GM19328 (cell line): Measurements from ENCODE around the gene CLEC18A.
"Not testable (repeated sequence)": the region's sequence is repeated elsewhere in the genome, so short reads cannot be mapped to it uniquely, and the experiment has no call there.

ENCODE experiments used
- ATAC-seq: cut with Tn5 transposase; IDR thresholded peaks from one replicate; pipeline ENCODE4 v1.9.1; 2021; ENCODE audit warnings: mild to moderate bottlenecking, moderate library complexity; ENCODE audit not compliant: unreplicated experiment

Gene CLEC18A

DNA sequence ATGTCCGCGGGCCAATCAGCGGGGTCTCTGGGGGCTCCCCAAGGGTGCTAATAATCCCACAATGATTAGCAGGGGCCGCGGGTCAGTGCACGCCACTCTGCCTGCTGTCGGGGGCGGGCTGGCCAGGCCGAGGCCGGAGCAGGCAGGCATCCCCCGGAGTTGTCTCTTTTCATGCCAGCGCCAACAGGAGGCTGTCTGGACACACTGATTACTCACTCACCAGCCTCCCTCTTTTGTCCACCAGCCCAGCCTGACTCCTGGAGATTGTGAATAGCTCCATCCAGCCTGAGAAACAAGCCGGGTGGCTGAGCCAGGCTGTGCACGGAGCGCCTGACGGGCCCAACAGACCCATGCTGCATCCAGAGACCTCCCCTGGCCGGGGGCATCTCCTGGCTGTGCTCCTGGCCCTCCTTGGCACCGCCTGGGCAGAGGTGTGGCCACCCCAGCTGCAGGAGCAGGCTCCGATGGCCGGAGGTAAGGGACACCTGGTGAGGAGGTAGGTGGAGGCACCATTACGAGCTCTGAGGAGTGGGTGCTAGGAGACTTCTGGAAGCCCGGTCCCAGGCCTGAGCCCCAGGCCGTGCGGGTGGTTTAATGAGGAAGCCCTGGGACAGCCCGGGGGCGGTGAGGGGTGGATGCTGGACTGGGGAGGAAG is at the start of gene CLEC18A:
Gene CLEC18A, plus strand, starts transcription at position 318 of the 655 bp plus-strand sequence. Its CDS starts 33 bp downstream, at position 351.
- ATAC-seq = not testable (repeated sequence)

DNA sequence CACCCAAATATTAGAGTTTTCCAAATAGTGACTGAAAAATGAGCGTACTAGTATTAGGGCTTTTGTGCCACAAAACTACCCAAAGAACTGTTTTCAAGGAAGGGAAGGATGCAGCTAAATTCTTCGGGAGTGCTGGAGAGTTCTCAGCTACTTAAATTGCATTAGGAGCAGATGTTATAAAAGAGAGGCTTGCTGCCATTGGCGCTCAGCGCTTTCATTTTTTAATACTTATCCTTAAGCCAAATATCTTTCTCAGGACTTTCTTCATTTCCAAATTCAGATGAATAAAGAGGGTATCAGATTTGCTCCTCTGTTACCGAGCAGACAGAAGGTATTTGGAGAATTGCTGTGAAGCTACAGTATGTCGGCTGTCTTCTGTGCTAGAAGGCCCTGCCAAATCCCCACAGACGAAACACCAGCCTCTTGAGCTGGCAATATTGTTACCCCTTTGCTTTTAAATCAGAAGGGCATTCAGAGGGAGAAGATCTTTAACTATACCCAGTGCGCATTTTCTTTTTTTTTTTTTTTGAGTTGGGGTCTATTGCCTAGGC is 47.2 kb upstream of the CLEC18A start:
- no peak for ATAC-seq

DNA sequence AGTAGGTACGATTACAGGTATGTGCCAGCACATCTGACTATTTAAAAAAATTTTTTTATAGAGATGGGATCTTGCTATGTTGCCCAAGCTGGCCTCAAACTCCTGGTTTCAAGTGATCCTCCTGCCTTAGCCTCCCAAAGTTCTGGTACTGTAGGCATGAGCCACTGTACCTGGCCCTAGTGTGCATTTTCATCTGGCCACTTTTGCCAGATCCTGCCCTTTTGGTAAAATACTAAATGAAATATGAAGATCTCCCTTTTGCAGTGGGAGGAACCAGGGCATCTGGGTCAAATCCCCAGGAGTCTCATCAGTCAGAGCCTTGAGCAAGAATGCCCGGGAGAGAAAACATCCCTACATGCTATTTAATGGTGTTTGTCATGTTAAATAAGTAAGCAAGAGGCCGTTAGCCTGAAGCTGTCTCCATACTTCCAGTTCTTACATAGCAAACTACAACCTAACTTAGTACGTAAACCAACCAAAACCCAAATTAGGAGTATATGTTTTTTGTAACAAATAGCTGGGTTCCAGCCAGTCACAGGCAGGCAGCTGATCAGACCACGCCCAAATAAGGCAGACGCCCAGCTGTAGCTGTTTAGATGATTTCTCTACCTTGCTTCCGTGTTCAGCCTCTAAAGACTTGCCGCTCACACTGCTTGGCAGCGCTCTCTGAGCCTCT is 46.5 kb upstream of the CLEC18A start:
- no peak for ATAC-seq

DNA sequence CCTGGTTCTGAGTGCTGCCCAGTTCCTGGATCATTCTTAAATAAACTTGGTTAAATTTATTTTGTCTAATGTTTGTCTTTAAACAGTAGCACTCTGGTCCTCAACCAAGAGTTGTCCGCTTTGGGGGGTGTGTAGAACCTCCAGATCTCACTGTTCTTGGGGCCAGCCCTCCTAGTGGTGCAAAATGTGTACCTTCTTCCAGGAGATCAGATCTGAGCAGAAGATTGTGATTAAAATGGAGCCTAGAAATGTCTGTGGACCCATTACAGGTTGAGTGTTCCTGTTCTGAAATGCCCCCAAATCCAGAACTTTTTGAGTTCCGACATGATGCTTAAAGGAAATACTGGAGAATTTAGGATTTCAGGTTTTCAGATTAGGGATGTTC is 46.0 kb upstream of the CLEC18A start:
- ATAC-seq = no peak

DNA sequence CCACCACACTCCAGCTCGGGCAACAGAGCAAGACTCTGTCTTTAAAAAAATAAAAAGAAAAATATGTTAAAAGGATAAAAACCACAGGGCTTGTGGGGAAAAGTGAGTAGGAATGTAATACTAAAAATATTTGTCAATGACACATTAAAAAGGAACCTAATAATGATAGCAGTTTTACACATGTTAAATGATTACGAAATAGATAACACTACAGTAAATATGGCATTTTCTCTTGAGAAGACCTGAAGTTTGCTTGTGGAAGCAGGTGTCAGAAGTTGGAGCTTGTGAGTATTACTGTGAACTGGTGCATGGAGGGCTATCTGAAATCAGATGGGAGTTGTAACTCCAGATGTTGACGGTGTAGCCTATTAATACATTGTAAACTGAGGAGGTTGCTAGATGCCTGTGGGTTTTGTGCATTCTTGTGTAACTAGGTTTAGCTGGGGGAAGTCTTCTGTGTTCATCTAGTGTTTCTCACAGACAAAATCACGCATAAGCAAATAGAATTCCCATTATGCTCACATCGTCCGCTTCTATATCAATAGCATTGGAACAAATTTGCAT is 44.2 kb upstream of the CLEC18A start:
- no peak for ATAC-seq

DNA sequence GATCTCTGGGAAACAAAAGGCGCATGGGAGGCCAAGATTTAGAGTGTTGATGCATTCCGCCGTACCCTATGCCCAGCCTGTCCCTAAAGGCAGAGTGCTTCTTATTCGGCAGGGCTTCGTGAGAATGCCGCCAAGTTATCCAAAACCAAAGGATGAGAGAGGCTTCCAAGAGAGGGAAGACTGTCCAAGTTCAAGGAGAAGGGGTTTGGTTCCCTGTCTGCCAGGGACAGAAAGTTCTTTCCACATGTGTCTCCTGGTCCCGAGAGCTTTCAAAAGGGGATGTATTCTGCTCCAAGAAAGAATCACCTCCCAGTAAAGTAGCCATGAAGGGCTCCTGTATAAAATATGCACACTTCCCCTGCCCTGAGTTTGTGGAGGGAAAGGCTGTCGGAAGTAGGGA is 42.1 kb upstream of the CLEC18A start:
- no peak for ATAC-seq

DNA sequence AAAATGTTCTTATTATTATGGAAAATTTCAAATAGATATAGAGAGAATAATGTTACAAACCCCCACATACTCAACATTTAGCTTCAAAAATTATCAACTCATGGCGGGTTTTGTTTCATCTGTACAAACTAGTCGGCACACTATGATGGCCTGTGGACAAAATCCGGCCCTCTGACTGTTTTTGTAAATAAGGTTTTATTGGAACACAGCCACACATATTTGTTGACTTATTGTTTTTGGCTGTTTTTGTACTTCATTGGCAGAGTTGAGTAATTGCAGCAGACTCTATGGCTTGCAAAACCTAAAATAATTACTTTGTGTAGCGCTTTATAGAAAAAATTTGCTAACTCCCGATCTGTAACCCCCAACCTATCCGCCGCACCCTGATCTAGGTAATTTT is 41.4 kb upstream of the CLEC18A start:
- ATAC-seq = no peak

DNA sequence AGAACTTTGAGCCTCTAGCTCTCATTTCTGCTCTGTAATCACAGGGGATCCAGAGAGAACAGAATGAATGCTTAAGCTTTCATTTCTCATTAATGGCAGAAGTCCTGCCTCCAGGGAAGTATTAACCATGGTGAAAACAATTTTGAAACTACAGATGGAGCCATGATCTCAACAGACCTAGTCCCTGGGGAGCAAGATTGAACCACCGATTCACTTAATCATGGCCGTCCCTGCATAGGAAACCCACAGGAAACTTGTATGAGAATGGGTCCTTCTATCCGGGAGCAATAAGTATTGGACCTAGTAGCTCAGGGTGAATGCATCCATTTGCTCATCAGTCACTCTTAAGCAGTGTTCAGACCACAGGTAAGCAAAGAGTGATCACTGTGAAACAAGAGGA is 40.2 kb upstream of the CLEC18A start:
- no peak for ATAC-seq

DNA sequence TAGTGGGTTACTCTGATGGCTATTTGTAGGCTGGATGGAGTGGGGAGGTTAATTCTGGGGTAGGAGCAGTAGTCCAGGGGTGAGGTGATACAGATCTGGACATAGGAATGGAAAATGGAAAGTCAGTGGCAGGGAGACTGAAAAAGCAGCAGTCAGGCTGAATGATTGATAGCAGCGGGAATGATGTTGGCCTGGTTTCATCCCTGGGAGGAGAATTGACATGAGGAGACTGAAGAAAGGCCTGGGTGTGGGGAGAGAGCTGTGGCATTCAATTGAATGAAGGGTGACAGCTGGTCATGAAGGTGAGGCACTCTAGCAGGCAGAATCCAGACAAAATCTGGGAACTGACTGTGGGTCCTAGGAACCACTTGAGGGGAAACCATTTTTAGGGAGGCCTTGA is 34.7 kb upstream of the CLEC18A start:
- no peak for ATAC-seq

DNA sequence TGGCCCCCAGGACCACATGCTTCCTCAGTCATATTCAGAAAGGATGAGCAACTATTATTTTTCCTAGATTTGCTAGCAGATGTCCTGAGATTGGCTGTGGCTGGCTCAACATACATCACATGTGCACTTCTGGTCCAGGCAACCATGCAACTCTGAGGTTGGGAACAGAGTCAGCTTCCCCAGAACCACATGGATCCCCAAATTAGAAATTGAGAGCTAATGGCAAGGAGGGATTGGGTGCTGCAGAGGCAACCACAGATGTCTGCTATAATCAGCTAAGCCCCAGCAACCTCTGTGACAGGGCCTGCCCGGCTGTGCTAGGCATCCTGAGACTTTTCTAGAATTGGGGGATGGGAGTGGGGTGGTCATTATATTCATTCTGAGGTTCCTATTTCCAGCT is 33.8 kb upstream of the CLEC18A start:
- no peak for ATAC-seq

DNA sequence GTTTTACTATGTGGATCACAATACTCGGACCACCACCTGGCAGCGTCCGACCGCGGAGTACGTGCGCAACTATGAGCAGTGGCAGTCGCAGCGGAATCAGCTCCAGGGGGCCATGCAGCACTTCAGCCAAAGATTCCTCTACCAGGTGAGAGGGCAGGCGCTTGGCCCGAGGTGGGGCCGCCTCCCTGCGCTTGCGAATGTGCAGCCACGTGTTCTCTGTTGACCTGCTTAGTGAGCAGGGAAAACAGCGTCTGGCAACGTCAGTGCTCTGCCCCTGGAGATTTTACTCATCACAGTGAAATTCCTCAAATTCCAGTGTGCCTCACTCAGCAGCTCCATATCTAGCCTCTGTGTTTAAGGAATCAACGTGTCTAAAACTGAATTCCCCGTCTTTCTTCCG is 33.4 kb upstream of the CLEC18A start:
- ATAC-seq = no peak

DNA sequence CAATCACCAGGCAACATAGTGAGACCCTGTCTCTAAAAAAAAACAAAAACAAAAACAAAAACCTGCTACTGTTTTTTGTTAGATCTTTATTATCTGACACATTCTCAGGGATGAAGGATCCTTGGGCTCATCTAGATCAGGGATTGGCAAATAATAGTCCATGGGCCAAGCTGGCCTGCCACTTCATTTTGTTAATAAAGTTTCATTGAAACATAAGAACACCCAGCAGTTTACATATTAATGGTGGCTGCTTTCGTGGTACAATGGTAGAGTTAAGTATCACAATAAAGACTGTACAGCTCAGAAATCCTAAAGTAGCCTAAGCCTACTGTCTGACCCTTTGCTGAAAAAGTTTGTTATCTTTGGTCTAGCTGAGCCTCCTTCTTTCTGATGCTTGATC is 32.9 kb upstream of the CLEC18A start:
- ATAC-seq = no peak

DNA sequence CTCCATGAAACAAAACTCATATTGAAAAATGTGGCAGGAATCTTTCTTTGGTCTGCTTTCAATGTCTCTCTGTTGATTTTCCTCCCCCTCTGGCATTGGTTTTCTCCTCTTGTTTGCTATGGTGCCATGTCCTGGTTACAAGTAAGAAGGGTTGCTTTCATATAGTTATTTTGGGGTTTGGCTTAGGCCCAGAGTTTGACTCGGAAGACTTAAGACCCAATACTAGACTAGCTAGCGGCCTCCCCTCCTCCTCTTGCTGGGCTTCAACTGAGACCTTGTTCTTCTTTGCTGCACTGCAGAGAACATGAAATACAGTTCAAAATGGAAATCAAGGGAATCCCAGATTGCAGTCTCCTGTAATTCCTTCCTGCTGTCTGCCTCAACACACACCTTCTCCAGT is 30.0 kb upstream of the CLEC18A start:
- no peak for ATAC-seq

DNA sequence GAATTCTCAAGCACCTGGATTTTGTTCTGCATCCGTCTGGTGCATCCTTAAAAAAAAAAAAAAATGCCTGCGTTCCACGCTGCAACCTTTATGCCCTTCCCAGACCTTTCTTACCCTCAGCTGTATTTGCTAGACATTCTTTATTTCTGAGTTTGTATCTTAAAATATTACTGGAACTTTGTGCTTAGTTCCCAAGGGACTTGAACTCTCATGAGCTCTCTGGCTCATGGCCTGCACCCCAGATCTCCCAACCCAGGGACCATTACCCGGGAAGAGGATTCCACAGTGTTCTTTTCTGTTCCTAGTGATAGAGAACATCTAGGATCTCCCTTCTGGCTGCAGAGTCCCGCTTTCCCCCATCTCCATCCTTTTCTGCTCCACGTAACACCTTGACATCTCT is 28.9 kb upstream of the CLEC18A start:
- ATAC-seq = no peak

DNA sequence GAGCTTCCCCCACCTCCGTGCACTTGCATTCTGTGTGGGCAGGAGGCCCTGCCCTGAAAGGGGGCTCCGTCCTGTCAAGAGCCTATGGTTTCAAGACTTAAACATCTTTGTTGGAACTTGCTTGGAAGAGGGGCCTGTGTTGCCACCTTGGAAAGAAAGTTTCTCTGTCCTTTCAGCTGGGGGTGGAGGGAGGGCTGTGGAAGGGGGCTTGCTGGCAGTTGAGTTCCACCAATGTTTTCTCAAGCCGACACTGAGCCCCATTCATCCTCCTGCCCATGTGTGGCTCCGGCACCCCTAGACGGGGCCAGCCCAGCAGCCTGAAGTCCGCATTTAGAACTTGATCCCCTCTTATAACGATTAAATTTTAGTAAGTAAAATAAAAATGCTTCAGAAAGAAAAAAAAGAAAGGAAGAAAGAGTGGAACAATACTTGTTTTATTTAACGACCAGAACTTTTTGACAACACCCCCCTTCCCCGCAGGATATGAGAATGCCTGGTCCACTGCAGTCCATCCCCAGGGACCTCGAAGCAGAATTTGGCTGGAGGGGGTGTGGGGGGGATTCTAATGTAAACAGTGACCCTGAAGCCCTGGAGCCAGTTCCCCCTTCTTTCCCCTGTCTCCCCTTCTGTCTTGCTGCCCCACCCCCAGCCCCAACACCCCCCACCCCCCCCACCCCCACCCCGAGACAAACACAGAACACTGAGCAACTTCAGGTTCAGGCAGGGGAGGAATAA is 26.9 kb upstream of the CLEC18A start:
- ATAC-seq = no peak

DNA sequence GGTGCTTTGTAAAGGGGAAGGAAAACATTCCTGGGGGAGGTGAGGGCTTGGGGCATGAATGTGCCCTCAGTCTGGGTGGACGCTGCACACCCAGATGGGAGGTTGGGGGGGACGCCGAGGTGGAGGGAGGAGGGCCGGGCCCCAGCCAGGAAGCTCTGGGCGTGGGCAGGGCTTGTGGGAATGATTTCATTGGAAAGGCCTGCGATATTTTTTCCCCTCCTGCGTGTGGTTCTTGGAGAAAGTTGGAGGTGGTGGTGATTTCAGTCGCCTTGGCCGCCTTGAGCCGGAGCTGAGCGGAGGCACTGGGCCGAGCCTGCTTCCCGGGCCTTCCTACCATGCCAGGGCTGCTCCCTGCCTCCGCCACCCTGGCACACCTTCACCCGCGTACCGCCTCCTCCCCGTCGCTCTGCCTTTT is 26.4 kb upstream of the CLEC18A start:
- ATAC-seq = no peak

DNA sequence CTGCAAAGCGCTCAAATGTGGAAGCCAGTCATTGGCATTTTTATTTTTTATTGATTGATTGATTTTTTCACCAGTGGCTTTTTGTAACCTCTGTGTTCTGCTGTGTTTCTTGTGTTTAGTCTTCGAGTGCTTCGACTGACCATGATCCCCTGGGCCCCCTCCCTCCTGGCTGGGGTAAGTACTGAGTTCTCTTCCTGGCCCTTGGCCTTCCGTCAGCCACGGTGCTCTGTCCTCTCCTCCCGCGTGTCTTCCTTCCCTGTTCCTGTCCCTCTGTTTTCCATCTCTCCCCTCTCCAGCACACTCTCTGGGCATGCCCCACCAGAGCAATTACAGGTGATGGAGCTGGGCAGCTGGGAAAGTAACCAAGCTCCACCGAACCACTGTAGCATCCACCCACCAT is 25.8 kb upstream of the CLEC18A start:
- no peak for ATAC-seq

DNA sequence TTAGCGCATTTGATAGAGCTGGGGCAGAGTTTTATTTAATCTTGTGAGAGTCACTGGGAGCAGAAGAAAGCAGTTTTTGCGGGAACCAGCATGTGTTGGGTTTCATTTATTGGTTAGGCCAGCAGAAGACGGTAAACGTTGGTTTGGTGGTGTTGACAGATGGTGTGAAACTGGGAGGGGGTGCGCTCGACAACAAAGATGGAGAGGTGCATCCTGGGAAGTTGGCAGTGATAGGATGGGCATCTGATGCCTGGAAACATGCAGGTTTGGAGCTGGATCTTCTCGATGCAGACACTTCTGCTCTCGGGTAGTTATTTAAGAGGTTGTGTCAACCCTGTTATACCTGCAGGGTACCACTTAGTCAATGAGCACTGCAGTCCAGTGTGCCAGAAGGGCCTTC is 24.9 kb upstream of the CLEC18A start:
- no peak for ATAC-seq

DNA sequence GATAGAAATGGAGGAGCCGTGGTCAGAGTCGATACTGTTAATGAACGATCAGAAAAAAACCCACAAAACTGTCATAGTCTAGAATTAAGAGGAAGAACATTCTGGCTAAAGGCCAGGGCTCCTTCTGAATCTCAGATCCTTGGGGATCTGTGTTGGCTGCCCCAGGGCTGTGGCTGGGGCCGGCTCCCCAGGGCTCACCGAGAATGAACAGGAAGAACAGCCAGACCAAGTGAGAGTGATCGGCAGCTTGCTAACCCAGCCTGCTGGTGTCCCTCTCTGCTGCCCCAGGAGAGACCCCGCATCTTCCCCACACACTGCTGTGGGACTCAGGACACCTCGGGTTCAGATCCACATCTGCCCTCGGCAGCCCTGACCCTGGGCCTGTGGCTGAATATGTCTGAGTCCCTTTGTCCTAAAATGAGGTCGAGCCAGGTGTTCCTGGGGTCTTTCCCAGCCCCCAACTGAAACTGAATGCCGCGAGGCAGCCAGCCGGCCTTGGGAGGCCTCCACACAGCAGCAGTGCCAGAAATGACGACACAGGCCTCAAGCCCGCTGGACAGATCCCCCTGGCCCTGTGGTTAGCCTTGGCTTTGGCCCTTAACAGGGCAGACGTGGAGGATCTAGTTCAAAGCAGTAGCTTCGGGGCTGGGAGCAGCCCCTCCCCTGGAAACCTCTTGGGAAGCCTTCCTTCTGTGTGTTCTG is 23.9 kb upstream of the CLEC18A start:
- ATAC-seq = no peak

DNA sequence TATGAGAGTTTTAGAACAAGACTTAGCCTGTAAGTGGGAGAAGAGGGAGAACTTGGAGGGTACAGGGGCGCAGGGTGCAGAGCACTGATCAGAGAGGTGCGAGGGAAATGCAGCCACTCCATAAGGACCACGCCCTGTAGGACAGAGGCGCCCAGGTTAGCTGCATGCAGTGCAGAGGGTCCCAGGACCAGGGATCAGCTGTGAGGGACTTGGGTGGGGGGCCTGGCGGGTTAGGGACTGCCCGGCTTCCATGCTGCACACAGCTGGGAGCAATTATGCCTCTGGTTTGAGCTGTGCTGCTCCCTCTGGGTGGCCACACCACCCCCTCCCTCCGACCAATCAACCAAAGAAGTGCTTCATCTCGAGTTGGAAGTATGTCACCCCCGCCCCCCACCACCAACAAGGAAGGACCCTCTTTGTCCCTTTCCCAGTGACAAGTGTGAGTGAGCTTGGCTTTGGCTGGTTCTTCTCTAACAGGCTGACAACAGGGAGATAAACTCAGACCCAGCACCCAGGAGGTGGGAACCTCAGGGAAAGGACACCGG is 22.2 kb upstream of the CLEC18A start:
- ATAC-seq = no peak

DNA sequence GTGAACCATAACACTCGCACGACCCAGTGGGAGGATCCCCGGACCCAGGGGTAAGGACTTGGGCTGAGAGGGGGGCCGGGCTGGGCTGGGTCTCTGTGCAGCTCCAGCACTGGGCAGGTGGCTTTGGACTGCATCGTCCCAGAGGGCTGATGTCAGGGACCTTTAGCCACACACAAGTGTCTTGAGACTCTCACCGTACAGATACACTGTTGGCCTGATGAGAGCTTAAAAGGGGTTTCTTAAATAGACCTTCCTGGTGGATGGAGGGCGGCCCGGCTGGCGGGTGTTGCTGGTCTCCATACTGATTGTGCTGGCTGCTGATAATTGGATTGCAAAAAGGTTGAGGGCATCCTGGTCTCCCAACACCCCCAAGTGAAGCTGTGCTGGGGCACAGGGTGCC is 21.7 kb upstream of the CLEC18A start:
- no peak for ATAC-seq
